HG02759 (cell line): Measurements from ENCODE around the gene PRSS56.
"Not testable (repeated sequence)": the region's sequence is repeated elsewhere in the genome, so short reads cannot be mapped to it uniquely, and the experiment has no call there.

ENCODE experiments used
- ATAC-seq: cut with Tn5 transposase; IDR thresholded peaks from one replicate; pipeline ENCODE4 v1.9.1; 2021; ENCODE audit warnings: mild to moderate bottlenecking, moderate library complexity; ENCODE audit not compliant: unreplicated experiment

PRSS56 gene

DNA sequence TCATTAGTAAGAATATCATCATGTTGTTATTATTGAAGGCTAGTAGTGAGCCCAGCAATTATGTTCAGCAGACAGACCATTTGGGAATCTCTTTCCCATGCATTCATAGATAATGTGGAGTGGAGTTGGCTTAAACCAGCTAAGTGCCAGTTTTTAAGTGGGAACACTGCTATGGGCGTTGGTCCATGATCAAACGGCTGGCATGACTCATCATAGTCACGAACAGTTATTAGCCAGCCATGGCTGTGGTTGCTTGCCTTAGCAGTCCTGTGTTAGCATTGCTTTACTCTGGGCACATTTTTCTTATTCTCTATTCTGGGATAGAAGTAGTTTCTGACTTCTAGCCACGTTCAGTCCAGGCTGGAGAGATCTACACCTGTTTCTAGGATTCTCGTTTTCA is 48.0 kb downstream of the PRSS56 start:
- no peak for ATAC-seq

DNA sequence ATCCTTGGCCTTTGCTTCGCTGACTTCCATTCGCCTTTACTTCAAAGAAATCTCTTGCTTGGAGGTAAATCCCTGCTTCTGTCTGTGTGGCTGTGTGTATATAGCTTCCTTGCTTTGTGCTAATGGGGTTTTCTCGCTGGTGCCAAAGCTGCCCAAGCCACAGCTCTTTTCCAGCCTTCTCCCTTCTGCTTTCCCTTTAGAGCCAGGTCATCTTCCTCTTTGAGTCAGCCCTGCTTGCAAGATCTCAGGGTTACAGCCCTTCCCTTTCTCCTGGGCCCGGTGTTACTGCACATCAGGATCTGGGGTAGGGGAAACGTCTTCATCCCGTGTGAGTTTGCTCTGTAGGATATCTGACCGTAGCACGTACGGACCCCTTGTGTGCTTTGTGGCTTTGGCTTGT is 49.4 kb downstream of the PRSS56 start:
- ATAC-seq: no peak

DNA sequence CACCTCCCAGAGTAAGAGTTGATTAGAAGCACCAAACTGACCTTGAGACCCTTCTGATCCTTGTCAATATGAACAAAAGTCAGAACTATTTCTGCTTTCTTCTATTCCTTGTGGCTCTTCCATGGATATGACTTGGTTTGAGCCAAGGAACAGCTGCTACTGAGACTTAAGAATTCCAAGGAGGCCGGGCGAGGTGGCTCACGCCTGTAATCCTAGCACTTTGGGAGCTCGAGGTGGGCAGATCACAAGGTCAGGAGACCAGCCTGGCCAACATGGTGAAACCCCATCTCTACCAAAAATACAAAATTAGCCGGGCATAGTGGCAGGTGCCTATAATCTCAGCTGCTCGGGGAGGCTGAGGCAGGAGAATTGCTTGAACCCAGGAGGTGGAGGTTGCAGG is 50.3 kb downstream of the PRSS56 start:
- ATAC-seq: not testable (repeated sequence)

DNA sequence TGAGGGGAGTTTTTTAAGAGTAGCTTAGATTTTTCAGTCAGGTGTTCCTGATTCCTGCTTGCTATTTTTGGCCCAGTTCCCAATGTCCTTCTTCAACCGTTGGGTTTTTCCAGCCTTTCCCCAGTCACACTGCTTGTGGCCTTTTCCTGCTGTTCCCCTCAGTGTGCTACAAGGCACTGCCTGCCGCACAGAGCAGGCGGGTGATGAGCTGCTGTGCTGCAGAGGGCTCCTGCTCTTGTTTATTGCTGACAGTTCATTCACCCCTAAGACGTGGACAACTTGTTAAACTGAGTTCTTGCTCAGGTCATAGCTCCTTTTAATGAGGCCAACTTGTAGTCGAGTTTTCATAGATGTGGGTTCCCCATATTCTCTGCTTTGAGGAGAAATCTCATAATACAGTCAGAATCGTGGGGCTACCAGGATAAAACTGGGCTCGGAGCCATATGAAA is 50.9 kb downstream of the PRSS56 start:
- ATAC-seq: no peak

DNA sequence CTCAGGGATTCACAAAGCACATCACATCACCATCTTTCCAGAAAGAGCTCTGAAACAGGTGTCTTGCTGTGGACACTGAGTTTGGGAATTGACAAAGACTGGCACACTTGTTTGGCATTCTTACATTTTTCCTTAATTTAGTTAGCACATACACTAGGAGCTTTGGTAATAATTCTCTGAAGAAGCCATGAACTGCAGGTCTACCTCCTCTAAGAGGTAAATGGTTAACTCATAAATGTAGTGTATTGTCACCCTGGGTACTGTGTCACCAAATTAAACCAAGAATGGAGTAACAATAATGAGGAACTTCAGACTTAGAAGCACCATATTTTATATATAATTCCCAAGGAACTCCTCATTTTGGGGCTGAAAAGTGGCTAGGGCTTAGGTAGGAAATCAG is 52.9 kb downstream of the PRSS56 start:
- ATAC-seq: no peak

DNA sequence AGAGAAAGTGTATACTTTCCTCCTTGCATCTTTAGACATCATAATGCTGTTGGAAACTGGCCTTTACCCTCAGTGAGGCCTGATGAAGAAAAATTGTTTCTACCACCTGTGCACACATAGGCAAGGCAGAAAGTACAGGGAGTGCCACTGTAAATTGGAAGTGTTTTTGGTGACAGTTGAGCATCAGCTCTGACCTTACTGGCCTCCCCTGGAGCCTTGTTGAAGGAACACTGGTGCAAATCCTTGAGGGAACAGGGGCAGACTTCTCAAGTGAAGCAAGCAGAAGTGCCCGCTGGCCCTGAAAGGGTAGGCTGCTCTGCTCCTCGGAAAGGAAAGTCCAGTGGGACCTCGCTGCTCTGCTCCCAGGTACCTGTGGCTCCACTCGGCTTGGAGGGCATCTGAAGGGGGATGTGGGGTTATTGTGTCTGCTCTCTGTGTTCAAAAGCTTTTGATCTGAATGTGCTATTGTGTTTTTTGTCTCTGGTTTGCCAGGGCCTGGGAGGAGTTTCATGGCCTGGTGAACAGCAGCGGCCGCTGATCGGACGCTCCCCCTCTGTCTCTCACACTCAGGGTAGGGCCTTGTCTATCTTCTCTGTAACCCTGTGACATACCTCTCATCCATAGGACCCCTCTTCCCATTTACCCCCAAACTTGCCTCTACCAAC is 53.7 kb downstream of the PRSS56 start:
- ATAC-seq: no peak

DNA sequence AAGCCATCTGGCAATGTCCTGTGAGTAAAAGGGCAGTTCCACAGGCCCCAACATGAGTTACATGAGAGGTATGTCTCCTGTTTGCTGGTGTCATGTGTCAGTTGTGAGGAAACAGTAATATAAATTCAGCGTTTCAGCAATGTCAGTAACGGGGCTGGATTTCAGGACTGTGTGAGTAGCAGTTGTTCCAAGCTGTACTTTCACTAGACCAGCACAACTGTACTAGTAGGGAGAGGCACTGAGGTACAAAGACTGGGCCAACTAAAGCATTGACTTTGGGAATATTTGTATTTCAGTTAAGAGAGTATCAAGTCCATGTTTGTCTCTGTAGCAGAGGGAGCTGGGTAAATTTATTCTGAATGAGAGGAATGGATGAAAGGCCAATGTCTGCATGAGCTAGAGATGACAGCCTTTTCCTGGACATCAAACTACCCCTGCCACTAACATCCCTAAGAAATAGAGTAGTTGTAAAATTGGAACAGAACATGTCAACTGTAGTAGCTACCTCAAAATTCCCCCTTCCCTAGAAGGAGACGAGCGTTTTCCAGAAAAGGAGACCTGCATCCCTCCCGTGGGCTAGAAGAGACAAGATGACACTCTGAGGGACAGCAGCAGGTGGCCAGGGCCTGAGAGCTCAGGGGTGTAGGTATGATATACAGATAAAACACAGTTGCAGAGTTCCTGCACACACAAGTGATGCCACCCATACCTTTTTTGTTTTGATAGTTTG is 54.7 kb downstream of the PRSS56 start:
- ATAC-seq: no peak
